GM12878 (cell line): ENCODE results near the gene PLA2G12B. TPM values are rescaled to one million over a fixed set of nuclear protein-coding genes. Genes with fewer than 3 reads are reported as not detected.

Experiments used
- ATAC-seq: fragments of 200-7000 bp; cut with Tn5 transposase; 3 replicates; pipeline ENCODE4 v1.9.1; 2020; ENCODE audit warnings: mild to moderate bottlenecking, moderate library complexity
- BruUV-seq: library from RNA; stranded (reverse); fragments of 400-500 nt; replicated peaks from 2 replicates; lab custom pipeline; 2021; lab: Mats Ljungman, UMichigan
- CTCF ChIA-PET: fragments of 300-600 bp; sonication (Branson Sonifier 250); formaldehyde crosslinking; extraction: SDS; loops from one replicate; lab custom pipeline; 2021; ENCODE audit warnings: inconsistent platforms; lab: Yijun Ruan, JAX
- POLR2A ChIA-PET: fragments of 350-600 bp; formaldehyde crosslinking; extraction: SDS; loops from one replicate; lab custom pipeline; 2021; ENCODE audit warnings: inconsistent platforms; lab: Charles Lee
- RAD21 ChIA-PET: fragments of 300-600 bp; sonication (Branson Sonifier 250); formaldehyde crosslinking; loops from one replicate; lab custom pipeline; 2023; ENCODE audit warnings: antibody characterized with exemption; ENCODE audit not compliant: unreplicated experiment; lab: Charles Lee
- SMC1A ChIA-PET: fragments of 300-600 bp; sonication (Branson Sonifier 250); formaldehyde crosslinking; loops from one replicate; lab custom pipeline; 2023; ENCODE audit not compliant: unreplicated experiment, uncharacterized antibody; lab: Charles Lee
- DNase-seq: peaks from one replicate; pipeline ENCODE4 v3.0.0-alpha.2; 2011; ENCODE audit warnings: low read depth, low spot score
- FAIRE-seq: peaks from 3 replicates; lab custom pipeline; 2011; peaks lifted over from hg19 to GRCh38; lab: Jason Lieb, UNC
- H2AFZ ChIP-seq: 2 replicates; pipeline ENCODE4 v1.6.0; 2011; ENCODE audit warnings: low read depth, low read length, control low read depth; ENCODE audit not compliant: control insufficient read depth
- H3K27ac ChIP-seq: 2 replicates; pipeline ENCODE4 v1.5.1; 2011; ENCODE audit warnings: control low read depth; ENCODE audit not compliant: control insufficient read depth, insufficient read depth
- H3K27me3 ChIP-seq, 2 experiments: replicated peaks in 1 of 2; 2 replicates each; pipeline versions ENCODE4 v1.6.0 to v1.6.1; 2011; ENCODE audit warnings: low read length in 1 of 2; ENCODE audit not compliant: control insufficient read depth in 2 of 2, insufficient read depth in 2 of 2
- H3K36me3 ChIP-seq, 2 experiments: 2 replicates each; pipeline ENCODE4 v1.5.1; 2011; ENCODE audit warnings: low read length in 1 of 2; ENCODE audit not compliant: control insufficient read depth in 2 of 2, insufficient read depth in 2 of 2
- H3K4me1 ChIP-seq: 2 replicates; pipeline ENCODE4 v1.6.1; 2011; ENCODE audit warnings: mild to moderate bottlenecking, low read length, moderate library complexity, mixed read lengths; ENCODE audit not compliant: control insufficient read depth, insufficient read depth
- H3K4me2 ChIP-seq: 2 replicates; pipeline ENCODE4 v1.6.0; 2011; ENCODE audit warnings: control low read depth; ENCODE audit not compliant: control insufficient read depth, insufficient read depth
- H3K4me3 ChIP-seq: fragments of 200-600 bp; sonication (generic); 2 replicates; pipeline ENCODE4 v1.5.1; 2016
- H3K79me2 ChIP-seq: 2 replicates; pipeline ENCODE4 v1.6.0; 2011; ENCODE audit warnings: low read length; ENCODE audit not compliant: control insufficient read depth, insufficient read depth
- H3K9ac ChIP-seq: 2 replicates; pipeline ENCODE4 v1.8.0; 2011; ENCODE audit warnings: low read length, control low read depth, mixed read lengths; ENCODE audit not compliant: control insufficient read depth, insufficient read depth
- H3K9me3 ChIP-seq: replicated peaks from 3 replicates; pipeline ENCODE4 v1.5.1; 2011; ENCODE audit warnings: mild to moderate bottlenecking, low read length; ENCODE audit not compliant: control insufficient read depth, insufficient read depth
- H4K20me1 ChIP-seq: 2 replicates; pipeline ENCODE4 v1.6.0; 2011; ENCODE audit not compliant: control insufficient read depth, insufficient read depth
- BMI1 ChIP-seq: fragments of 450-650 bp; IDR thresholded peaks from 2 replicates; pipeline ENCODE4 v1.6.1; 2016; ENCODE audit warnings: mild to moderate bottlenecking, moderate library complexity, borderline replicate concordance
- ESRRA ChIP-seq: IDR thresholded peaks from 2 replicates; pipeline ENCODE4 v1.6.1; 2012; ENCODE audit warnings: mild to moderate bottlenecking, low read length, improper control_type of control experiment
- HCFC1 ChIP-seq: fragments of 150-350 bp; IDR thresholded peaks from 2 replicates; pipeline ENCODE4 v1.6.1; 2014; ENCODE audit warnings: low read length
- IRF5 ChIP-seq: fragments of 450-650 bp; IDR thresholded peaks from 2 replicates; pipeline ENCODE4 v1.6.1; 2017; ENCODE audit warnings: borderline replicate concordance
- LARP7 ChIP-seq: fragments of 450-650 bp; IDR thresholded peaks from 2 replicates; pipeline ENCODE4 v1.6.1; 2017; ENCODE audit warnings: mild to moderate bottlenecking
- MTA3 ChIP-seq: IDR thresholded peaks from 2 replicates; pipeline ENCODE4 v1.6.1; 2012; ENCODE audit warnings: low read length, inconsistent platforms, borderline replicate concordance
- MYC ChIP-seq: IDR thresholded peaks from 2 replicates; pipeline ENCODE4 v1.6.1; 2011; ENCODE audit warnings: mild to moderate bottlenecking, low read length, moderate library complexity, inconsistent platforms; ENCODE audit not compliant: insufficient read depth, insufficient replicate concordance, insufficient read length, severe bottlenecking
- PML ChIP-seq: IDR thresholded peaks from 2 replicates; pipeline ENCODE4 v1.6.1; 2012; ENCODE audit warnings: low read length, inconsistent platforms
- SIX5 ChIP-seq: IDR thresholded peaks from 2 replicates; pipeline ENCODE4 v1.6.1; 2011; ENCODE audit warnings: mild to moderate bottlenecking, low read depth, low read length, moderate library complexity; ENCODE audit not compliant: severe bottlenecking
- SP1 ChIP-seq: IDR thresholded peaks from one replicate; pipeline ENCODE4 v1.6.1; 2011; ENCODE audit warnings: low read depth, low read length
- WRNIP1 ChIP-seq: IDR thresholded peaks from 2 replicates; pipeline ENCODE4 v1.6.1; 2011; ENCODE audit warnings: low read depth, low read length, improper control_type of control experiment, borderline replicate concordance
- WGBS: methylation state at CpG from one replicate; pipeline ENCODE4 v1.1.6; 2016; ENCODE audit warnings: low lambda C conversion rate; ENCODE audit not compliant: insufficient replicate concordance, insufficient coverage; ENCODE audit errors: missing lambda C conversion rate; 5-methylcytosine and 5-hydroxymethylcytosine counted together
- in situ Hi-C: fragments of 300-500 bp; cut with MboI; formaldehyde crosslinking; loops from 9 replicates; pipeline ENCODE4 v1.14.3; 2018; ENCODE audit warnings: mixed read lengths
- intact Hi-C: fragments of 100-400 bp; cut with micrococcal nuclease; formaldehyde crosslinking; loops from one replicate; pipeline ENCODE4 v1.14.2; 2022; ENCODE audit not compliant: unreplicated experiment
- polyA plus RNA-seq, 11 experiments: library from polyadenylated mRNA; depleted of rRNA in 4 of 11; unstranded in 6 of 11; stranded (reverse) in 5 of 11; fragments of >200 nt; fragmentation: Nextera tagmentation in 4 of 11; fragmentation: Illumina TruSeq in 1 of 11; extraction: Ambion mirVana in 4 of 11; extraction: Trizol in 1 of 11; gene quantifications; 1 replicate in 1 of 11; 2 replicates in 10 of 11; pipeline versions ENCODE4 v1.2.1 to v1.2.3, GENCODE V29; 2011 to 2016; ENCODE audit warnings: inconsistent platforms in 2 of 11, missing spikeins in 2 of 11, low read depth in 1 of 11
- total RNA-seq, 4 experiments: library from RNA; depleted of rRNA in 3 of 4; stranded (reverse); fragments of >200 nt in 3 of 4; fragmentation: Illumina TruSeq in 1 of 4; extraction: Trizol in 1 of 4; gene quantifications; 2 replicates each; pipeline versions ENCODE4 v1.2.1 to v1.2.3, GENCODE V29; 2013 to 2021

The PLA2G12B gene
- total and polyA plus RNA-seq, 10 of the 15 experiments (the other 5 are each of a cell fraction or from before 2014, with no cell fraction given) = not detected

- Histone ChIP-seq H3K27ac (no peak overlapping the region), H3K4me3 (no peak overlapping the region), H3K4me1 (no peaks in the 10 kb centered on the region), H3K79me2 (no peaks in the 10 kb centered on the region), H3K36me3 (no peaks in the 10 kb centered on the region), H3K4me2 (no peak overlapping the region), H3K27me3 (no peaks in the 10 kb centered on the region), H4K20me1 (no peaks in the 10 kb centered on the region), H2AFZ (no peak overlapping the region), H3K9ac (no peak overlapping the region)
- FAIRE-seq = no peak
- ATAC-seq = no peak
- DNase-seq = no peak
- ChIA-PET CTCF (no interaction called here), RAD21 (no interaction called here), SMC1A (interaction anchor here (0.9 to 1.3 kb wide), 2 partner anchors 9 to 36 kb away, joined by 3 to 4 read pairs; no protein-coding TSS in a partner anchor), POLR2A (no interaction called here)
- intact Hi-C loops = no loop called here
- 57% methylated on average over 8 of the region's 8 CpGs for WGBS
- in situ Hi-C loops = no loop called here
- no TSS peak for BruUV-seq
- TF ChIP-seq MTA3 (no peak), SP1 (no peak), MYC (no peak), SIX5 (no peak), IRF5 (no peak), BMI1 (no peak), LARP7 (no peak), PML (no peak), WRNIP1 (no peak), ESRRA (no peak), HCFC1 (no peak)
- TF ChIP-seq, all 136 proteins: peak for 0
- no peaks in the 10 kb centered on the region for H3K9me3 ChIP-seq
Observed at GRCh38 chr10:72954230-72954595, 393 bp downstream of the PLA2G12B start.
